Colon (tissue), 2 donors: ENCODE measurements around the gene PSD2.

Experiments used
- FAIRE-seq: peaks from 2 replicates; lab custom pipeline; 2012; peaks lifted over from hg19 to GRCh38; lab: Jason Lieb, UNC
- donor health status: control.
- donor health status: control.

Gene PSD2

DNA sequence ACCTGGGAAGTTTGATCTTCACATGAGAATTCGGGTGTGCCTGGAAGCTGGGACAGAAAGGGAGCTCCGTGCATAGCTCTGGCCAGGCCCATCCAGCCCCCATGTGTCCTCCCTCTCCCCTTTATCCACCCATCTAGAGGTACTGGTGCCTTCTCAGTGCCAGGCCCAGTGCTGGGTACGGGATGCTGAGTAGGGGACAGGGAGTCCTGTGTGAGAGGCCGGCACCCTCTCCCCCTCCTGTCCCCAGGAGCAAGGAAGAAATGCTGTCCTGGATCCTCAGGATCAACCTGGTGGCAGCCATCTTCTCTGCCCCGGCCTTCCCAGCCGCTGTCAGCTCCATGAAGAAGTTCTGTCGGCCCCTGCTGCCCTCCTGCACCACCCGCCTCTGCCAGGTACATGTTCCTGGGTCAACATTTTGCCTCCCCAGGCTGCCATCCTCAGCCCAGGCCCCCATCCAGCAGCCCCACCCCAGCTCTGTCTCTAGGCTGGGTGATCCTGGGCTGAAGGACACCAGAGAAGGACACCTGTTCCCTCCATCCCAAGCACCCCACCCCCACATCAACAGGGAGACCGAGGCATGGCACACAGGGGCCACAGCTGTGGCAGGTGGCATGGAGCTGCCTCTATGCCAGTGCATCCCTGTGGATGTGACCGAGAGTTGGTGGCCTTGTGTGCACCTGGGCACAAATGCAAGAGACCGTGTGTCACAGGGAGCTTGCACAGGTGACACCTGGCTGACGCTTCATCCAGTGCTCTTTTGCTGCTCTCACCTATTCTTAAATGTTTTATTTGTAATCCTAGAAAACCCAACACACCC, 43.0 kb downstream of the PSD2 start:
- no peak for FAIRE-seq

GRCh38 chr5:139839232-139839815, 43.7 kb downstream of the PSD2 start:
- no peak for FAIRE-seq

- no peak for FAIRE-seq
Measured at GRCh38 chr5:139839918-139840317, 44.3 kb downstream of the PSD2 start.

GRCh38 chr5:139841549-139841948, 45.9 kb downstream of the PSD2 start:
- FAIRE-seq: no peak

GRCh38 chr5:139842321-139842720, 46.7 kb downstream of the PSD2 start:
- no peak for FAIRE-seq

GRCh38 chr5:139843991-139844390, 48.4 kb downstream of the PSD2 start:
- FAIRE-seq: no peak

DNA sequence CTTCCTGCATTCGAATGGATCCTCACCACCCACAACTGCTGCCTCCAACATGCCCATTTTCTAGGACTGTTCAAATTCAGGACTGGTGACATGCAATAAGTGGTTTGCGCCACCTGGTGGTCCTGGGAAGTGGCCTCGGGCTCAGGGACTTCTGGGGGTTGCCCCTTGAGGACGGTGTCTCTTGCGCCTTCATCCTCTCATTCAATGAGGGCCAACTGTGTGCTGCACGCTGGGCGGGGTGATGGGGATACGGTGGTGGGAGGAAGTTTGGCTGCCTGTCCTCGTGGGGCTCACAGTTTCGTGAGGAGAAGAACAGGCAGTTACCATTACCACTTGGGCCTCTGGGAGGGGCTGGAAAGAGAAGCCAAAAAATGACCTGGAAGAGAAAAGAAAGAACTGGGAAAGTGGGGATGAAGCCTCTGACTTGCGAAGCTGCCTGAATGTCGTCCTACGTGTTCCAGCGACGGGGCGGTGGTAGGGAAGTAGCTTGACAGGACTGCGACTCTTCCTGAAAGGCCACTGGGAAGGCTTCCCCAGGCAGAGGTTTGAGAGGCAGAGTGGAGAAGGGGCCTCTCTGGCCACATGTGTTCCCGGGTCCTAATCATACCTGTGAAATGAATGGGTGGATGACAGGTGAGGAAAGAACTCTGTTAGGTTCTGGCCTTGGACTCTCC, 49.0 kb downstream of the PSD2 start:
- FAIRE-seq: no peak

GRCh38 chr5:139845846-139846681, 50.5 kb downstream of the PSD2 start:
- FAIRE-seq: no peak

GRCh38 chr5:139847091-139847490, 51.5 kb downstream of the PSD2 start:
- no peak for FAIRE-seq

- no peak for FAIRE-seq
Measured at GRCh38 chr5:139847790-139848507, 52.3 kb downstream of the PSD2 start.

- no peak for FAIRE-seq
Measured at GRCh38 chr5:139848508-139849100, 53.0 kb downstream of the PSD2 start.

DNA sequence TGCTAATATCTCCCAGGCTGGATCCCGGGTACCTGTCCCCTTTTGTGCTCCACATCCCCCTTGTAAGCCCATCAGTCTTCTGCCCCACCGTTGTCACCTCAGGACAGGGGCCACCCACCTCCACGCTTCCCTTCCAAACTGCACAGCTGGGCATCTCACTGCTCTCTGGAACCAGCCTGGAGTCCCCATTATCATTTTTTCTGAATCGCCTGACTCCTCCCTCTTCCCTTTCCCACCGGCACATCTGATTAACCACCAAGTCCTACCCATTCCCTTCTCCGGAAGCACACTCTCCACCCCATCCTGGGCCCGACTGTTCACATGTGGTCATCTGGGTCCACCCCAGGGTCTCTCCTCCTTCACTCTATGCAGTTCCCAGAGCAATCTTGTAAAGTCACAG, 53.9 kb downstream of the PSD2 start:
- FAIRE-seq: no peak

- FAIRE-seq: no peak
Measured at GRCh38 chr5:139849942-139850341, 54.3 kb downstream of the PSD2 start.

- no peak for FAIRE-seq
Measured at GRCh38 chr5:139850423-139851016, 54.9 kb downstream of the PSD2 start.

DNA sequence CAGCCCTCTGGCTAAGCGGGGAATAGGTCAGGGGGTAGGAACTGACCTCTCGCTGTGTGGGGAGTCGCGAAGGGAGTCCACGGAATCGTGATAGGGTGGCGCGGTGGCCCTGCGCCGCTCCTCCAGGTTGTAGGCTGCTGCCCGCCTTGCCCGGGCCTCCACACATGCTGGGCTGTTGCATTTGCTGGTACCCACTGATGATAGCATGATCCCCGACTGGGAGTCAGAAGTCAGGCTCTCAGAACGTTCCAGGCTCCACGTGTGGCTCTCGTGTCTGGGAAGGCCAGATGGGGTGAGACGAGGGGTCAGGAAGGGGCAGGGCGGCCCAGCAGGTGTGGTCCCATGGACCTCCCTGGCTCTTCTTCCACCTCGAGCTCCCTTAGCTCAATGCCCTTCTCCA, 56.0 kb downstream of the PSD2 start:
- no peak for FAIRE-seq

- no peak for FAIRE-seq
Measured at GRCh38 chr5:139852696-139853095, 57.1 kb downstream of the PSD2 start.

DNA sequence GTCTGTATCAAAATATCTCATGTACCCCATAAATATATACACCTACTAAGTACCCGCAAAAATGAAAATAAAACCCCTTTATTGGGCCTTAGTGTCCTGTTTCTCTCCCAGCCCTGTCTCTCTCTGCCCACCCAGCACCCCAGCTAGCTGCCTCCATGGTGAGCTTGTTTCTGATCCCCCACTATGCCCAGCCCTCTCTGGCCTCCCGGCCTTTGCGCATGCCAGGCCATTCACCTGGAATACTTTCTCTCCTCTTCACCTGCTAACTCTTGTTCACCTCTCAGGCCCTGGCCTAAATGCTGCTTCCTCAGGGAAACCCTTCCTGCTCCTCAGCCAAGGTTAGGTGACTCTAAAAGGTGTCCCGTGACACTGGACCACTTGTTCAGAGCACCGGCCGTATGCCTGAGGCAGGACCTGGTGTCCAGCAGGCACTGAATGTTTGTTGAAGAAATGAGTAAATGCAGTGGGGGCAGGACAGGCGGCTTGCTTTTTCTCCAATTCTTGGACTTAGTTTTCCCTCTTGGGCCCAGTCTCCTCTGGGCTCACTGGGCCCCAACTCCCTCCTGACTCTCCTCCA, 58.5 kb downstream of the PSD2 start:
- FAIRE-seq: no peak

DNA sequence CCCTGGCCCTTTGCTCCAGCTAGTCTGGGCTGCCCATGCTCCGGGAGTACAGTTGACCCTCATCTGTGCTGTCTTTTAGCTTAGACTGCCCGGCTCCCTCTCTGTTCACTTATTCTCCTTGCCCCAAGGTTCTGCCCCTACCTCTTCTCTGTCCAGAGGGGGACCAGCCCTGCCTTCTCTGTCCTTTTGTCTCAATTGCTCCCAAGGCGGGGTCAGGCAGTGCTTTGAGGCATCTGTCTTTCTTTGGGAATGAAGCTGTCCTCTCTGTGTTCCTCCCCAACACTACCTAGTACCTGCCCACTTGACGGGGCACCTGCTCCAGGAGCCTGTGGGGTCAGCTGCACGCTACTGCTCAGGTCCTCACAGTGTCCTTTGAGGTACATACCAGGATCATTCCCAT, 59.3 kb downstream of the PSD2 start:
- FAIRE-seq: no peak

GRCh38 chr5:139855451-139855850, 59.8 kb downstream of the PSD2 start:
- FAIRE-seq: no peak

DNA sequence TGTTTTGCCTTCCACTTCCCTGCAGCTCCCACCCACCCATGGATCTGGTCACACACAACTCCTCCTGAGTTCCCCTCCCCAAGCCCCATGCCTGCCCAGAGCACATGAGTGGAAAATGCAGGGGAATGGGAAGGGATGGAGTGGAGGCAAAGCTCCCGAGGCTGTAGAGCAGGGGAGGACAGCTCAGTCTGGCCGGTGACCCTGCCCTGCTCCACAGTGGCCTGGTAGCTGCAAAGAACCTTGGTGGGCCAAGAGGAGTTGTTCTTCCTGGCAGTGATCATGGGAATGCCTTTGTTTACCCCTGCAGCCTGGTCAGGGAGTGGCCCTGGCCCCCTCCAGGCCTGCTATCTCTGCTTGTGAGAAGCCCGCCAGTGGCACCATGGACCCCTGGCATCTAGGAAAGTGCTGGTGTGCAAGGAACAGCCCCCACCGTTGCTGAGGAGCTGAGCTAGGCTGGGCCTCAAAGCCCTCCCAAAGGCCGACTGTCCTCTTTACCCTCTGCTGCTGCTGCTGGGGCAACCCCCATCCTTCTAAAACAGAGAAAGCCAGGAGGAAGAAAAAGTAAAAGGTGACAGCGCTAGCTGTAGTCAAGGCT, 60.4 kb downstream of the PSD2 start:
- FAIRE-seq: no peak
